ENCODE results near the gene GOLT1A. TPM values are rescaled to one million over a fixed set of nuclear protein-coding genes. Genes with fewer than 3 reads are reported as not detected.

GOLT1A gene
- total RNA-seq, 2 donors from 2014 or later, result 6.7 to 13.6 TPM

GRCh38 chr1:204149107-204149506, 64.7 kb downstream of the GOLT1A start:
- intact Hi-C loops (cut with DNase I), result no loop called here
- DNase-seq, result no peak
- Histone ChIP-seq H3K9me3 (no peaks in the 10 kb centered on the region), H3K4me3 (no peak overlapping the region), H3K36me3 (no peaks in the 10 kb centered on the region), H3K4me1 (no peaks in the 10 kb centered on the region), H3K27ac (no peak overlapping the region), H3K27me3 (peaks cover 9% of the 10 kb centered on the region), H3K9ac (ENCODE audit: low read depth in 2 of 2, low read length in 2 of 2) (no peak overlapping the region)
- TF ChIP-seq CTCF (IDR thresholded peaks at IDR 0.05), result no peak

Other genes with a start within 250 kb of the GOLT1A start
- gene SOX13, start 140.9 kb downstream of the GOLT1A start, total RNA-seq, result 10 to 100 TPM; 34.9 to 35.1 TPM
- 1 to 10 TPM in 1 of 2 donors, under 1 TPM in 1; 0.40 to 1.2 TPM for gene ETNK2, start 61.9 kb downstream of the GOLT1A start, total RNA-seq
- gene REN, start 47.7 kb downstream of the GOLT1A start, total RNA-seq, result under 1 TPM in 1 of 2 donors, not detected in 1; 0.82 TPM
- gene KISS1, start 17.5 kb downstream of the GOLT1A start, total RNA-seq, result under 1 TPM in 1 of 2 donors, not detected in 1; 0.91 TPM
- gene PLEKHA6, start 145.9 kb upstream of the GOLT1A start, total RNA-seq, result 100 to 1,000 TPM in 1 of 2 donors, 10 to 100 TPM in 1; 84.5 to 165 TPM
- 10 to 100 TPM; 50.8 to 79.6 TPM for gene PPP1R15B, start 197.8 kb upstream of the GOLT1A start, total RNA-seq

Data from colonic mucosa (tissue), 4 donors.